Liver (tissue), 9 donors: ENCODE results near the gene DST. TPM values are rescaled to one million over a fixed set of nuclear protein-coding genes. Genes with fewer than 3 reads are reported as not detected.

Source experiments
- DNase-seq: peaks from one replicate; pipeline ENCODE4 v3.0.0-alpha.2; 2017; ENCODE audit warnings: low spot score
- H3K27ac ChIP-seq, 2 donors: one replicate each; pipeline ENCODE4 v1.7.0; 2013; ENCODE audit warnings: inconsistent platforms in 2 of 2, low read length in 2 of 2, control low read depth in 1 of 2, low read depth in 1 of 2, mild to moderate bottlenecking in 1 of 2
- H3K27me3 ChIP-seq, 4 donors: one replicate each; pipeline versions ENCODE4 v1.6.1 to v1.7.0; 2013; ENCODE audit warnings: low read length in 3 of 4, inconsistent platforms in 1 of 4, mild to moderate bottlenecking in 1 of 4, moderate library complexity in 1 of 4; ENCODE audit not compliant: control insufficient read depth in 4 of 4, insufficient read depth in 4 of 4
- H3K36me3 ChIP-seq, 4 donors: one replicate each; pipeline versions ENCODE4 v1.6.1 to v1.7.0; 2013; ENCODE audit warnings: low read length in 3 of 4, mild to moderate bottlenecking in 3 of 4, low read depth in 1 of 4, moderate library complexity in 1 of 4; ENCODE audit not compliant: control insufficient read depth in 4 of 4, insufficient read depth in 3 of 4
- H3K4me1 ChIP-seq, 4 donors: one replicate each; pipeline versions ENCODE4 v1.6.1 to v1.7.0; 2013; ENCODE audit warnings: low read length in 3 of 4, mild to moderate bottlenecking in 3 of 4, moderate library complexity in 1 of 4; ENCODE audit not compliant: control insufficient read depth in 4 of 4, insufficient read depth in 4 of 4
- H3K4me3 ChIP-seq, 3 donors: one replicate each; pipeline versions ENCODE4 v1.6.1 to v1.7.0; 2013; ENCODE audit warnings: low read length in 3 of 3, control low read depth in 1 of 3, low read depth in 1 of 3, mild to moderate bottlenecking in 1 of 3
- H3K9ac ChIP-seq, 2 donors: one replicate each; pipeline ENCODE4 v1.7.0; 2013; ENCODE audit warnings: low read length in 2 of 2, mild to moderate bottlenecking in 2 of 2, moderate library complexity in 2 of 2, control low read depth in 1 of 2, low read depth in 1 of 2
- H3K9me3 ChIP-seq, 4 donors: one replicate each; pipeline versions ENCODE4 v1.6.1 to v1.7.0; 2013; ENCODE audit warnings: low read length in 3 of 4; ENCODE audit not compliant: control insufficient read depth in 4 of 4
- FOXA1 ChIP-seq: IDR thresholded peaks from 2 replicates; pipeline ENCODE4 v1.6.1; 2016; ENCODE audit warnings: antibody characterized with exemption
- FOXA2 ChIP-seq: IDR thresholded peaks from 2 replicates; pipeline ENCODE4 v1.6.1; 2016; ENCODE audit warnings: antibody characterized with exemption
- GABPA ChIP-seq, 2 donors: IDR thresholded peaks in 1 of 2; conservative IDR thresholded peaks in 1 of 2; 2 replicates each; pipeline ENCODE4 v1.6.1; 2016; ENCODE audit warnings: antibody characterized with exemption in 2 of 2, mild to moderate bottlenecking in 1 of 2, moderate library complexity in 1 of 2
- HNF4A ChIP-seq, 2 donors: conservative IDR thresholded peaks; 2 replicates each; pipeline ENCODE4 v1.6.1; 2016; ENCODE audit warnings: antibody characterized with exemption in 2 of 2, mild to moderate bottlenecking in 2 of 2
- HNF4G ChIP-seq: IDR thresholded peaks from 2 replicates; pipeline ENCODE4 v1.6.1; 2016; ENCODE audit warnings: antibody characterized with exemption
- JUND ChIP-seq, 2 donors: IDR thresholded peaks; 2 replicates each; pipeline ENCODE4 v1.6.1; 2016; ENCODE audit warnings: antibody characterized with exemption in 2 of 2
- MAX ChIP-seq: IDR thresholded peaks from 2 replicates; pipeline ENCODE4 v1.6.1; 2016; ENCODE audit warnings: antibody characterized with exemption
- RAD21 ChIP-seq, 2 donors: IDR thresholded peaks; 2 replicates each; pipeline ENCODE4 v1.6.1; 2016; ENCODE audit warnings: antibody characterized with exemption in 2 of 2, mild to moderate bottlenecking in 2 of 2
- REST ChIP-seq: IDR thresholded peaks from 2 replicates; pipeline ENCODE4 v1.6.1; 2016; ENCODE audit warnings: antibody characterized with exemption, mild to moderate bottlenecking
- RXRA ChIP-seq, 2 donors: IDR thresholded peaks; 2 replicates each; pipeline ENCODE4 v1.6.1; 2017 to 2018; ENCODE audit warnings: antibody characterized with exemption in 2 of 2, mild to moderate bottlenecking in 1 of 2
- SP1 ChIP-seq: IDR thresholded peaks from 2 replicates; pipeline ENCODE4 v1.6.1; 2018; ENCODE audit warnings: antibody characterized with exemption, mild to moderate bottlenecking
- TAF1 ChIP-seq: conservative IDR thresholded peaks from 2 replicates; pipeline ENCODE4 v1.6.1; 2016; ENCODE audit warnings: antibody characterized with exemption, mild to moderate bottlenecking
- YY1 ChIP-seq: IDR thresholded peaks from 2 replicates; pipeline ENCODE4 v1.6.1; 2016; ENCODE audit warnings: antibody characterized with exemption, mild to moderate bottlenecking
- WGBS: extraction: QIAGEN DNeasy Blood & Tissue Kit; methylation state at CpG from one replicate; pipeline ENCODE4 v1.1.7; 2013; 5-methylcytosine and 5-hydroxymethylcytosine counted together
- polyA plus RNA-seq, 2 donors: library from polyadenylated mRNA; stranded (reverse) in 1 of 2; unstranded in 1 of 2; fragments of 200-250 nt in 1 of 2; fragments of >200 nt in 1 of 2; fragmentation: Nextera tagmentation in 1 of 2; extraction: Ambion mirVana in 1 of 2; gene quantifications; one replicate each; pipeline versions ENCODE4 v1.2.1 to v1.2.3, GENCODE V29; 2013 to 2015
- total RNA-seq, 2 donors: library from RNA; depleted of rRNA; stranded (reverse); fragments of >200 nt; gene quantifications; one replicate each; pipeline ENCODE4 v1.2.3, GENCODE V29; 2014
- TF ChIP-seq, protein P1 (sequence below): IDR thresholded peaks from 2 replicates; pipeline ENCODE4 v1.6.1; 2016; ENCODE audit warnings: antibody characterized with exemption
- TF ChIP-seq, protein P2 (sequence below): IDR thresholded peaks from 2 replicates; pipeline ENCODE4 v1.6.1; 2016; ENCODE audit warnings: antibody characterized with exemption
- TF ChIP-seq, protein P3 (sequence below): fragments of 150-350 bp; IDR thresholded peaks from 2 replicates; pipeline ENCODE4 v1.5.1; 2017; ENCODE audit warnings: improper control_type of control experiment, low read depth, low read length; ENCODE audit not compliant: missing input control
- donor health status: healthy.
- donor health status: healthy.
- donor health status: healthy.
- donor health status: healthy.
- donor health status: healthy.

Gene DST
- total and polyA plus RNA-seq, 4 donors = 30.5 to 234 (median 86.7) TPM

- peaks cover 11 to 62% (median 35%) of the 10 kb centered on the region in 4 donors for H3K36me3 ChIP-seq
Measured at GRCh38 chr6:56638760-56639159, 3.9 kb downstream of the DST start.

GRCh38 chr6:56637640-56638039 lies 5.0 kb downstream of the DST start:
- TF ChIP-seq JUND (IDR thresholded peaks at IDR 0.05) (no peak), MAX (no peak), HNF4A (conservative IDR thresholded peaks at IDR 0.05) (no peak), YY1 (no peak), TAF1 (no peak), RXRA (IDR thresholded peaks at IDR 0.05) (no peak), FOXA1 (no peak), RAD21 (IDR thresholded peaks at IDR 0.05) (peak; percentile 90), HNF4G (no peak)
- TF ChIP-seq, protein P1, sequence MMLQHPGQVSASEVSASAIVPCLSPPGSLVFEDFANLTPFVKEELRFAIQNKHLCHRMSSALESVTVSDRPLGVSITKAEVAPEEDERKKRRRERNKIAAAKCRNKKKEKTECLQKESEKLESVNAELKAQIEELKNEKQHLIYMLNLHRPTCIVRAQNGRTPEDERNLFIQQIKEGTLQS = no peak
- TF ChIP-seq, protein P2, sequence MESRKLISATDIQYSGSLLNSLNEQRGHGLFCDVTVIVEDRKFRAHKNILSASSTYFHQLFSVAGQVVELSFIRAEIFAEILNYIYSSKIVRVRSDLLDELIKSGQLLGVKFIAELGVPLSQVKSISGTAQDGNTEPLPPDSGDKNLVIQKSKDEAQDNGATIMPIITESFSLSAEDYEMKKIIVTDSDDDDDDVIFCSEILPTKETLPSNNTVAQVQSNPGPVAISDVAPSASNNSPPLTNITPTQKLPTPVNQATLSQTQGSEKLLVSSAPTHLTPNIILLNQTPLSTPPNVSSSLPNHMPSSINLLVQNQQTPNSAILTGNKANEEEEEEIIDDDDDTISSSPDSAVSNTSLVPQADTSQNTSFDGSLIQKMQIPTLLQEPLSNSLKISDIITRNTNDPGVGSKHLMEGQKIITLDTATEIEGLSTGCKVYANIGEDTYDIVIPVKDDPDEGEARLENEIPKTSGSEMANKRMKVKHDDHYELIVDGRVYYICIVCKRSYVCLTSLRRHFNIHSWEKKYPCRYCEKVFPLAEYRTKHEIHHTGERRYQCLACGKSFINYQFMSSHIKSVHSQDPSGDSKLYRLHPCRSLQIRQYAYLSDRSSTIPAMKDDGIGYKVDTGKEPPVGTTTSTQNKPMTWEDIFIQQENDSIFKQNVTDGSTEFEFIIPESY = no peak
- TF ChIP-seq, protein P3, sequence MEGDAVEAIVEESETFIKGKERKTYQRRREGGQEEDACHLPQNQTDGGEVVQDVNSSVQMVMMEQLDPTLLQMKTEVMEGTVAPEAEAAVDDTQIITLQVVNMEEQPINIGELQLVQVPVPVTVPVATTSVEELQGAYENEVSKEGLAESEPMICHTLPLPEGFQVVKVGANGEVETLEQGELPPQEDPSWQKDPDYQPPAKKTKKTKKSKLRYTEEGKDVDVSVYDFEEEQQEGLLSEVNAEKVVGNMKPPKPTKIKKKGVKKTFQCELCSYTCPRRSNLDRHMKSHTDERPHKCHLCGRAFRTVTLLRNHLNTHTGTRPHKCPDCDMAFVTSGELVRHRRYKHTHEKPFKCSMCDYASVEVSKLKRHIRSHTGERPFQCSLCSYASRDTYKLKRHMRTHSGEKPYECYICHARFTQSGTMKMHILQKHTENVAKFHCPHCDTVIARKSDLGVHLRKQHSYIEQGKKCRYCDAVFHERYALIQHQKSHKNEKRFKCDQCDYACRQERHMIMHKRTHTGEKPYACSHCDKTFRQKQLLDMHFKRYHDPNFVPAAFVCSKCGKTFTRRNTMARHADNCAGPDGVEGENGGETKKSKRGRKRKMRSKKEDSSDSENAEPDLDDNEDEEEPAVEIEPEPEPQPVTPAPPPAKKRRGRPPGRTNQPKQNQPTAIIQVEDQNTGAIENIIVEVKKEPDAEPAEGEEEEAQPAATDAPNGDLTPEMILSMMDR = peak; percentile 67
- Histone ChIP-seq H3K4me3 (no peak overlapping the region), H3K27ac (no peak overlapping the region), H3K4me1 (peaks cover 0 to 2% (median under 1%) of the 10 kb centered on the region in 4 donors), H3K9ac (no peak overlapping the region), H3K27me3 (no peaks in the 10 kb centered on the region), H3K36me3 (peaks cover 11 to 62% (median 40%) of the 10 kb centered on the region in 4 donors), H3K9me3 (no peaks in the 10 kb centered on the region)
- no peak for DNase-seq
- WGBS = 8% methylated on average over 2 of the region's 2 CpGs

More at GRCh38 chr6:56638760-56639159, 3.9 kb downstream of the DST start:
- Histone ChIP-seq H3K27ac (peak overlapping the region in 1 of 2 donors; percentile 44), H3K4me3 (no peak overlapping the region), H3K9me3 (no peaks in the 10 kb centered on the region), H3K4me1 (peaks cover 0 to 5% (median 3%) of the 10 kb centered on the region in 4 donors), H3K9ac (no peak overlapping the region), H3K27me3 (no peaks in the 10 kb centered on the region)
- no peak for DNase-seq
- TF ChIP-seq TAF1 (no peak), HNF4G (no peak), RAD21 (IDR thresholded peaks at IDR 0.05) (no peak), FOXA2 (no peak), SP1 (no peak), RXRA (IDR thresholded peaks at IDR 0.05) (no peak), JUND (IDR thresholded peaks at IDR 0.05) (no peak), YY1 (no peak), HNF4A (conservative IDR thresholded peaks at IDR 0.05) (no peak), FOXA1 (no peak), GABPA (IDR thresholded peaks at IDR 0.05 in 1 of 2, conservative IDR thresholded peaks at IDR 0.05 in 1 of 2) (no peak), REST (no peak)
- TF ChIP-seq, protein P2 = no peak
- TF ChIP-seq, protein P1 = no peak
